T-helper 1 cell (primary cell): Measurements from ENCODE around the gene ADAMTS15.

Experiments used
- DNase-seq, 5 donors: peaks; one replicate each; pipeline ENCODE4 v3.0.0-alpha.2; 2012 to 2020

ADAMTS15 gene

GRCh38 chr11:130462101-130462885, 13.8 kb downstream of the ADAMTS15 start:
- no peak for DNase-seq

GRCh38 chr11:130462931-130463330, 14.5 kb downstream of the ADAMTS15 start:
- no peak for DNase-seq

GRCh38 chr11:130464291-130464812, 15.9 kb downstream of the ADAMTS15 start:
- DNase-seq: no peak

GRCh38 chr11:130465263-130465662, 16.8 kb downstream of the ADAMTS15 start:
- DNase-seq: no peak

- DNase-seq: no peak
Observed at GRCh38 chr11:130467116-130467900, 18.9 kb downstream of the ADAMTS15 start.

GRCh38 chr11:130469181-130469580, 20.7 kb downstream of the ADAMTS15 start:
- no peak for DNase-seq

- DNase-seq: no peak
Observed at GRCh38 chr11:130470832-130471706, 22.6 kb downstream of the ADAMTS15 start.

- DNase-seq: no peak
Observed at GRCh38 chr11:130471731-130472433, 23.4 kb downstream of the ADAMTS15 start.

GRCh38 chr11:130472434-130472961, 24.1 kb downstream of the ADAMTS15 start:
- DNase-seq: no peak

GRCh38 chr11:130473056-130473794, 24.8 kb downstream of the ADAMTS15 start:
- no peak for DNase-seq

GRCh38 chr11:130473795-130474377, 25.4 kb downstream of the ADAMTS15 start:
- no peak for DNase-seq

- DNase-seq: no peak
Observed at GRCh38 chr11:130474637-130475400, 26.4 kb downstream of the ADAMTS15 start.

- no peak for DNase-seq
Observed at GRCh38 chr11:130475426-130476053, 27.1 kb downstream of the ADAMTS15 start.

- no peak for DNase-seq
Observed at GRCh38 chr11:130476200-130476921, 27.9 kb downstream of the ADAMTS15 start.

GRCh38 chr11:130476922-130477491, 28.6 kb downstream of the ADAMTS15 start:
- DNase-seq: no peak

GRCh38 chr11:130477586-130478203, 29.2 kb downstream of the ADAMTS15 start:
- no peak for DNase-seq

- DNase-seq: no peak
Observed at GRCh38 chr11:130478204-130478701, 29.8 kb downstream of the ADAMTS15 start.

GRCh38 chr11:130478881-130479280, 30.4 kb downstream of the ADAMTS15 start:
- DNase-seq: no peak
